IMR-90 (cell line): ENCODE results near the gene LCN10. TPM values are rescaled to one million over a fixed set of nuclear protein-coding genes. Genes with fewer than 3 reads are reported as not detected.

Experiments
- ATAC-seq: fragments of 200-7000 bp; cut with Tn5 transposase; 2 replicates; pipeline ENCODE4 v1.9.1; 2020; ENCODE audit warnings: low read depth, mild to moderate bottlenecking, moderate library complexity
- BruUV-seq: library from RNA; stranded (reverse); fragments of 400-500 nt; replicated peaks from 2 replicates; lab custom pipeline; 2021; lab: Mats Ljungman, UMichigan
- CTCF ChIA-PET: fragments of 300-600 bp; formaldehyde crosslinking; extraction: SDS; loops from one replicate; lab custom pipeline; 2021; ENCODE audit warnings: antibody characterized with exemption; lab: Yijun Ruan, JAX
- POLR2A ChIA-PET: fragments of 300-600 bp; sonication (Branson Sonifier 250); formaldehyde crosslinking; loops from one replicate; lab custom pipeline; 2022; ENCODE audit warnings: antibody characterized with exemption; ENCODE audit not compliant: unreplicated experiment; lab: Charles Lee
- DNase-seq: peaks from one replicate; pipeline ENCODE4 v3.0.0; 2013
- H2AFZ ChIP-seq: replicated peaks from 2 replicates; pipeline ENCODE3; 2013; ENCODE audit warnings: low read length, mild to moderate bottlenecking; ENCODE audit not compliant: poor library complexity
- H2AK5ac ChIP-seq: 2 replicates; pipeline ENCODE4 v1.6.1; 2013; ENCODE audit warnings: low read depth, low read length, inconsistent platforms
- H2AK9ac ChIP-seq: replicated peaks from 2 replicates; pipeline ENCODE3; 2013; ENCODE audit warnings: mild to moderate bottlenecking, low read depth, low read length, moderate library complexity; ENCODE audit not compliant: poor library complexity
- H2BK120ac ChIP-seq: 2 replicates; pipeline ENCODE4 v1.6.1; 2013; ENCODE audit warnings: low read depth, low read length, inconsistent platforms
- H2BK15ac ChIP-seq: 3 replicates; pipeline ENCODE4 v1.6.1; 2013; ENCODE audit warnings: low read depth, low read length, inconsistent platforms
- H2BK20ac ChIP-seq: 2 replicates; pipeline ENCODE4 v1.6.1; 2013; ENCODE audit warnings: low read depth, mild to moderate bottlenecking, inconsistent platforms, low read length, moderate library complexity
- H2BK5ac ChIP-seq: 2 replicates; pipeline ENCODE4 v1.6.1; 2013; ENCODE audit warnings: mild to moderate bottlenecking, low read depth, low read length, inconsistent platforms; ENCODE audit not compliant: poor library complexity, severe bottlenecking
- H3K14ac ChIP-seq: replicated peaks from 2 replicates; pipeline ENCODE4 v1.6.1; 2013; ENCODE audit warnings: low read depth, low read length, inconsistent platforms
- H3K18ac ChIP-seq: 2 replicates; pipeline ENCODE4 v1.6.1; 2013; ENCODE audit warnings: low read depth, low read length, control low read depth
- H3K23ac ChIP-seq: 2 replicates; pipeline ENCODE4 v1.6.1; 2013; ENCODE audit warnings: low read depth, low read length, inconsistent platforms
- H3K27ac ChIP-seq: 2 replicates; pipeline ENCODE4 v1.5.1; 2013; ENCODE audit warnings: mild to moderate bottlenecking, control low read depth, low read length; ENCODE audit not compliant: insufficient read depth
- H3K27me3 ChIP-seq: 2 replicates; pipeline ENCODE4 v1.6.1; 2013; ENCODE audit warnings: low read length; ENCODE audit not compliant: control insufficient read depth, insufficient read depth
- H3K36me3 ChIP-seq: 2 replicates; pipeline ENCODE4 v1.6.1; 2013; ENCODE audit warnings: low read length, mixed read lengths; ENCODE audit not compliant: control insufficient read depth, insufficient read depth
- H3K4ac ChIP-seq: 2 replicates; pipeline ENCODE4 v1.6.1; 2013; ENCODE audit warnings: low read depth, low read length, inconsistent platforms
- H3K4me1 ChIP-seq: 2 replicates; pipeline ENCODE4 v1.6.1; 2013; ENCODE audit warnings: low read length, mixed read lengths; ENCODE audit not compliant: control insufficient read depth, insufficient read depth
- H3K4me2 ChIP-seq: 2 replicates; pipeline ENCODE4 v1.6.1; 2013; ENCODE audit warnings: low read depth, mild to moderate bottlenecking, control low read depth, low read length, moderate library complexity
- H3K4me3 ChIP-seq: 2 replicates; pipeline ENCODE4 v1.5.1; 2013; ENCODE audit warnings: low read depth, mild to moderate bottlenecking, control low read depth, low read length, moderate library complexity; ENCODE audit not compliant: insufficient read depth
- H3K56ac ChIP-seq: 2 replicates; pipeline ENCODE4 v1.6.1; 2013; ENCODE audit warnings: low read length, inconsistent platforms; ENCODE audit not compliant: insufficient read depth; ENCODE audit errors: extremely low read depth
- H3K79me1 ChIP-seq, 2 experiments: 2 replicates each; pipeline ENCODE4 v1.6.1; 2013; ENCODE audit warnings: low read length in 2 of 2, inconsistent platforms in 1 of 2, low read depth in 1 of 2
- H3K9ac ChIP-seq: 2 replicates; pipeline ENCODE4 v1.6.1; 2013; ENCODE audit warnings: low read depth, low read length, control low read depth
- H3K9me1 ChIP-seq: 2 replicates; pipeline ENCODE4 v1.6.1; 2013; ENCODE audit warnings: low read length, inconsistent platforms; ENCODE audit not compliant: insufficient read depth
- H3K9me3 ChIP-seq: 2 replicates; pipeline ENCODE4 v1.6.1; 2013; ENCODE audit warnings: low read length; ENCODE audit not compliant: control insufficient read depth, insufficient read depth
- H4K20me1 ChIP-seq: 2 replicates; pipeline ENCODE4 v1.6.1; 2013; ENCODE audit warnings: low read length, inconsistent platforms; ENCODE audit not compliant: insufficient read depth
- H4K5ac ChIP-seq: 2 replicates; pipeline ENCODE4 v1.6.1; 2013; ENCODE audit warnings: mild to moderate bottlenecking, low read depth, low read length, control low read depth
- H4K8ac ChIP-seq, 2 experiments: 2 replicates each; pipeline ENCODE4 v1.6.1; 2013; ENCODE audit warnings: low read depth in 2 of 2, low read length in 2 of 2, control low read depth in 1 of 2, inconsistent platforms in 1 of 2
- H4K91ac ChIP-seq: 2 replicates; pipeline ENCODE4 v1.6.1; 2013; ENCODE audit warnings: low read depth, low read length, inconsistent platforms; ENCODE audit not compliant: insufficient read depth
- BHLHE40 ChIP-seq: fragments of 150-350 bp; IDR thresholded peaks from 2 replicates; pipeline ENCODE4 v1.6.1; 2016; ENCODE audit warnings: mild to moderate bottlenecking, low read depth, low read length
- CEBPB ChIP-seq: IDR thresholded peaks from 2 replicates; pipeline ENCODE4 v1.6.1; 2012; ENCODE audit warnings: low read depth, low read length, improper control_type of control experiment
- CHD1 ChIP-seq: IDR thresholded peaks from 2 replicates; pipeline ENCODE4 v1.6.1; 2012; ENCODE audit warnings: low read depth, low read length, improper control_type of control experiment
- ELK1 ChIP-seq: fragments of 150-350 bp; IDR thresholded peaks from 2 replicates; pipeline ENCODE4 v1.6.1; 2016; ENCODE audit warnings: low read depth, mild to moderate bottlenecking, low read length, moderate library complexity, borderline replicate concordance
- FOS ChIP-seq: fragments of 150-350 bp; IDR thresholded peaks from 2 replicates; pipeline ENCODE4 v1.6.1; 2016; ENCODE audit warnings: low read depth, low read length
- MAFK ChIP-seq: IDR thresholded peaks from 2 replicates; pipeline ENCODE4 v1.6.1; 2012; ENCODE audit warnings: low read depth, low read length, improper control_type of control experiment
- MAZ ChIP-seq: IDR thresholded peaks from 2 replicates; pipeline ENCODE4 v1.6.1; 2012; ENCODE audit warnings: low read depth, mild to moderate bottlenecking, low read length, improper control_type of control experiment, moderate library complexity, borderline replicate concordance
- NFE2L2 ChIP-seq: fragments of 150-350 bp; IDR thresholded peaks from 2 replicates; pipeline ENCODE4 v1.6.1; 2016; ENCODE audit warnings: low read depth, mild to moderate bottlenecking, low read length
- POLR2A ChIP-seq: IDR thresholded peaks from 2 replicates; pipeline ENCODE4 v1.6.1; 2012; ENCODE audit warnings: mild to moderate bottlenecking, low read depth, low read length
- RAD21 ChIP-seq: IDR thresholded peaks from 2 replicates; pipeline ENCODE4 v1.6.1; 2012; ENCODE audit warnings: low read length, improper control_type of control experiment
- RCOR1 ChIP-seq: IDR thresholded peaks from 2 replicates; pipeline ENCODE4 v1.6.1; 2012; ENCODE audit warnings: mild to moderate bottlenecking, low read length, improper control_type of control experiment; ENCODE audit not compliant: insufficient replicate concordance
- RFX5 ChIP-seq: IDR thresholded peaks from 2 replicates; pipeline ENCODE4 v1.8.0; 2012; ENCODE audit warnings: low read depth, mild to moderate bottlenecking, low read length, moderate library complexity
- SMC3 ChIP-seq: fragments of 150-350 bp; IDR thresholded peaks from 2 replicates; pipeline ENCODE4 v1.6.1; 2016; ENCODE audit warnings: low read depth, mild to moderate bottlenecking, antibody characterized with exemption, low read length, moderate library complexity
- WGBS, 2 experiments: methylation state at CpG; one replicate each; pipeline versions ENCODE4 v1.1.5 to v1.1.7; 2013; ENCODE audit warnings: missing lambda C conversion rate in 2 of 2; ENCODE audit not compliant: insufficient read length in 1 of 2; ENCODE audit errors: extremely low coverage in 2 of 2; 5-methylcytosine and 5-hydroxymethylcytosine counted together
- dilution Hi-C: fragments of 300-500 bp; cut with HindIII; formaldehyde crosslinking; loops from one replicate; pipeline ENCODE4 v1.14.3; 2018; ENCODE audit warnings: low sequenced_read_pairs; ENCODE audit not compliant: unreplicated experiment
- in situ Hi-C: fragments of 300-500 bp; cut with MboI; formaldehyde crosslinking; loops from 3 replicates; pipeline ENCODE4 v1.14.3; 2019; ENCODE audit warnings: low sequenced_read_pairs, inconsistent platforms, mixed read lengths
- intact Hi-C: fragments of 100-400 bp; cut with micrococcal nuclease; formaldehyde crosslinking; loops from 2 replicates; pipeline ENCODE4 v1.10.0; 2022
- polyA plus RNA-seq, 3 experiments: library from polyadenylated mRNA; depleted of rRNA; stranded (reverse); fragments of >200 nt; gene quantifications; 2 replicates each; pipeline ENCODE4 v1.2.3, GENCODE V29; 2012; ENCODE audit warnings: low replicate concordance in 1 of 3
- total RNA-seq: library from RNA; depleted of rRNA; stranded (reverse); fragments of >200 nt; gene quantifications from 2 replicates; pipeline ENCODE4 v1.2.3, GENCODE V29; 2012
- TF ChIP-seq, protein P1 (sequence below): fragments of 150-350 bp; IDR thresholded peaks from 2 replicates; pipeline ENCODE4 v1.6.1; 2017; ENCODE audit warnings: mild to moderate bottlenecking, antibody characterized with exemption, low read length, low read depth
- TF ChIP-seq, protein P2 (sequence below): conservative IDR thresholded peaks from 2 replicates; pipeline ENCODE4 v1.5.1; 2012; ENCODE audit warnings: mild to moderate bottlenecking, low read depth, low read length, improper control_type of control experiment

Gene LCN10
- total and polyA plus RNA-seq, 2 of the 4 experiments (the other 2 are of a cell fraction) = not detected

- Histone ChIP-seq H3K4me2 (no peak overlapping the region), H3K9me3 (no peaks in the 10 kb centered on the region), H2AK5ac (no peak overlapping the region), H2BK120ac (no peak overlapping the region), H3K27ac (no peak overlapping the region), H3K9ac (no peak overlapping the region), H4K20me1 (no peaks in the 10 kb centered on the region), H4K91ac (no peak overlapping the region), H3K56ac (no peak overlapping the region), H3K4ac (no peak overlapping the region), H3K18ac (no peak overlapping the region), H2AFZ (no peak overlapping the region), H3K14ac (no peak overlapping the region), H3K79me1 (no peaks in the 10 kb centered on the region), H3K4me1 (0 out of 2 replicates have a peak, but pooled peaks cover 2% of the 10 kb centered on the region), H3K4me3 (no peak overlapping the region), H3K36me3 (no peaks in the 10 kb centered on the region), H3K9me1 (no peaks in the 10 kb centered on the region), H3K27me3 (peaks cover 13% of the 10 kb centered on the region; the same call in 1 of the 2 replicates), H2BK20ac (no peak overlapping the region), H3K23ac (no peak overlapping the region), H2AK9ac (no peak overlapping the region), H2BK5ac (no peak overlapping the region), H2BK15ac (no peak overlapping the region), H4K8ac (no peak overlapping the region), H4K5ac (no peak overlapping the region)
- intact Hi-C loops (no loop called here), dilution Hi-C loops (no loop called here), in situ Hi-C loops (no loop called here)
- ChIA-PET POLR2A (no interaction called here), CTCF (no interaction called here)
- no peak for ATAC-seq
- no peak for DNase-seq
- TF ChIP-seq FOS (no peak), RAD21 (no peak), MAFK (no peak), SMC3 (no peak), CEBPB (no peak), POLR2A (no peak), NFE2L2 (no peak), MAZ (no peak), ELK1 (no peak), RFX5 (no peak), CHD1 (no peak), RCOR1 (no peak), BHLHE40 (no peak)
- TF ChIP-seq, protein P1, sequence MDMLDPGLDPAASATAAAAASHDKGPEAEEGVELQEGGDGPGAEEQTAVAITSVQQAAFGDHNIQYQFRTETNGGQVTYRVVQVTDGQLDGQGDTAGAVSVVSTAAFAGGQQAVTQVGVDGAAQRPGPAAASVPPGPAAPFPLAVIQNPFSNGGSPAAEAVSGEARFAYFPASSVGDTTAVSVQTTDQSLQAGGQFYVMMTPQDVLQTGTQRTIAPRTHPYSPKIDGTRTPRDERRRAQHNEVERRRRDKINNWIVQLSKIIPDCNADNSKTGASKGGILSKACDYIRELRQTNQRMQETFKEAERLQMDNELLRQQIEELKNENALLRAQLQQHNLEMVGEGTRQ = no peak
- TF ChIP-seq, protein P2, sequence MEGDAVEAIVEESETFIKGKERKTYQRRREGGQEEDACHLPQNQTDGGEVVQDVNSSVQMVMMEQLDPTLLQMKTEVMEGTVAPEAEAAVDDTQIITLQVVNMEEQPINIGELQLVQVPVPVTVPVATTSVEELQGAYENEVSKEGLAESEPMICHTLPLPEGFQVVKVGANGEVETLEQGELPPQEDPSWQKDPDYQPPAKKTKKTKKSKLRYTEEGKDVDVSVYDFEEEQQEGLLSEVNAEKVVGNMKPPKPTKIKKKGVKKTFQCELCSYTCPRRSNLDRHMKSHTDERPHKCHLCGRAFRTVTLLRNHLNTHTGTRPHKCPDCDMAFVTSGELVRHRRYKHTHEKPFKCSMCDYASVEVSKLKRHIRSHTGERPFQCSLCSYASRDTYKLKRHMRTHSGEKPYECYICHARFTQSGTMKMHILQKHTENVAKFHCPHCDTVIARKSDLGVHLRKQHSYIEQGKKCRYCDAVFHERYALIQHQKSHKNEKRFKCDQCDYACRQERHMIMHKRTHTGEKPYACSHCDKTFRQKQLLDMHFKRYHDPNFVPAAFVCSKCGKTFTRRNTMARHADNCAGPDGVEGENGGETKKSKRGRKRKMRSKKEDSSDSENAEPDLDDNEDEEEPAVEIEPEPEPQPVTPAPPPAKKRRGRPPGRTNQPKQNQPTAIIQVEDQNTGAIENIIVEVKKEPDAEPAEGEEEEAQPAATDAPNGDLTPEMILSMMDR = no peak
- no TSS peak for BruUV-seq
- 60% methylated on average over 3 of the region's 11 CpGs; no CpG with 5 or more reads in 1 of the 2 experiments for WGBS, 2 experiments
These were observed 47.9 kb downstream of the LCN10 start for GRCh38 chr9:136694872-136695247.
